Trophoblast cell (in vitro differentiated cells and primary cell): ENCODE results near the gene KCP.

Experiments used
- DNase-seq, 2 donors: peaks; one replicate each; pipeline ENCODE4 v3.0.0-alpha.2; 2016
- H2AFZ ChIP-seq: 2 replicates; pipeline ENCODE4 v1.6.1; 2013; ENCODE audit warnings: low read length, moderate library complexity, mild to moderate bottlenecking; ENCODE audit not compliant: insufficient read depth, poor library complexity
- H2AK5ac ChIP-seq: 2 replicates; pipeline ENCODE4 v1.6.1; 2013; ENCODE audit warnings: mild to moderate bottlenecking, low read length
- H2BK120ac ChIP-seq: 2 replicates; pipeline ENCODE4 v1.6.1; 2013; ENCODE audit warnings: low read length, mild to moderate bottlenecking, moderate library complexity; ENCODE audit not compliant: insufficient read depth, poor library complexity
- H2BK12ac ChIP-seq: 2 replicates; pipeline ENCODE4 v1.6.1; 2013; ENCODE audit warnings: mild to moderate bottlenecking, low read length, moderate library complexity
- H2BK5ac ChIP-seq: 2 replicates; pipeline ENCODE4 v1.6.1; 2013; ENCODE audit warnings: low read length, low read depth, moderate library complexity, mild to moderate bottlenecking; ENCODE audit not compliant: poor library complexity
- H3K14ac ChIP-seq: 2 replicates; pipeline ENCODE4 v1.6.1; 2013; ENCODE audit warnings: mild to moderate bottlenecking, low read length
- H3K18ac ChIP-seq: 2 replicates; pipeline ENCODE4 v1.6.1; 2013; ENCODE audit warnings: mild to moderate bottlenecking, low read length
- H3K23ac ChIP-seq: 2 replicates; pipeline ENCODE4 v1.6.1; 2013; ENCODE audit warnings: low read length
- H3K27ac ChIP-seq: 2 replicates; pipeline ENCODE4 v1.5.1; 2013; ENCODE audit warnings: low read depth, mild to moderate bottlenecking, inconsistent platforms, low read length, moderate library complexity
- H3K27me3 ChIP-seq: 2 replicates; pipeline ENCODE4 v1.6.1; 2013; ENCODE audit warnings: inconsistent platforms, mild to moderate bottlenecking, low read length, moderate library complexity; ENCODE audit not compliant: insufficient read depth
- H3K36me3 ChIP-seq, 2 experiments: 1 replicate in 1 of 2; 2 replicates in 1 of 2; pipeline ENCODE4 v1.6.1; 2013; ENCODE audit warnings: low read length in 2 of 2, mild to moderate bottlenecking in 2 of 2, moderate library complexity in 1 of 2; ENCODE audit not compliant: insufficient read depth in 2 of 2, control insufficient read depth in 1 of 2
- H3K4ac ChIP-seq: 2 replicates; pipeline ENCODE4 v1.6.1; 2013; ENCODE audit warnings: low read depth, mild to moderate bottlenecking, low read length, moderate library complexity
- H3K4me1 ChIP-seq, 2 experiments: 1 replicate in 1 of 2; 2 replicates in 1 of 2; pipeline ENCODE4 v1.6.1; 2013; ENCODE audit warnings: low read length in 2 of 2, mild to moderate bottlenecking in 2 of 2, moderate library complexity in 1 of 2; ENCODE audit not compliant: insufficient read depth in 2 of 2, control insufficient read depth in 1 of 2
- H3K4me2 ChIP-seq: 2 replicates; pipeline ENCODE4 v1.6.1; 2013; ENCODE audit warnings: inconsistent platforms, mild to moderate bottlenecking, low read length, moderate library complexity
- H3K4me3 ChIP-seq: 2 replicates; pipeline ENCODE4 v1.5.1; 2013; ENCODE audit warnings: mild to moderate bottlenecking, low read depth, low read length, inconsistent platforms
- H3K79me1 ChIP-seq: one replicate; pipeline ENCODE4 v1.6.1; 2013; ENCODE audit warnings: low read length
- H3K79me2 ChIP-seq: 2 replicates; pipeline ENCODE4 v1.6.1; 2013; ENCODE audit warnings: low read length, mild to moderate bottlenecking; ENCODE audit not compliant: control insufficient read depth, insufficient read depth, poor library complexity
- H3K9ac ChIP-seq: 2 replicates; pipeline ENCODE4 v1.6.1; 2013; ENCODE audit warnings: mild to moderate bottlenecking, low read length
- H3K9me3 ChIP-seq: 2 replicates; pipeline ENCODE4 v1.6.1; 2013; ENCODE audit warnings: low read depth, mild to moderate bottlenecking, control low read depth, inconsistent platforms, low read length; ENCODE audit not compliant: insufficient read depth
- H4K12ac ChIP-seq: 2 replicates; pipeline ENCODE4 v1.6.1; 2013; ENCODE audit warnings: low read depth, mild to moderate bottlenecking, low read length, moderate library complexity
- H4K8ac ChIP-seq: 2 replicates; pipeline ENCODE4 v1.6.1; 2013; ENCODE audit warnings: low read depth, mild to moderate bottlenecking, low read length, moderate library complexity
- H4K91ac ChIP-seq: one replicate; pipeline ENCODE4 v1.6.1; 2013; ENCODE audit warnings: low read depth, mild to moderate bottlenecking, low read length, moderate library complexity
- WGBS: extraction: QIAGEN DNeasy Blood & Tissue Kit; methylation state at CpG from one replicate; pipeline ENCODE4 v1.1.7; 2013; ENCODE audit warnings: missing lambda C conversion rate; ENCODE audit not compliant: insufficient read length, insufficient coverage; ENCODE audit errors: extremely low coverage; 5-methylcytosine and 5-hydroxymethylcytosine counted together

Gene KCP

GRCh38 chr7:128865996-128866877 lies 44.3 kb downstream of the KCP start:
- H3K14ac ChIP-seq = no peak overlapping the region
- H3K27me3 ChIP-seq = peaks cover 27% of the 10 kb centered on the region
- H3K79me1 ChIP-seq = peaks cover 8% of the 10 kb centered on the region
- H2BK120ac ChIP-seq = no peak overlapping the region
- no peak overlapping the region for H3K27ac ChIP-seq
- H3K9ac ChIP-seq = no peak overlapping the region
- H3K9me3 ChIP-seq = no peaks in the 10 kb centered on the region
- no peak overlapping the region for H3K4ac ChIP-seq
- H4K12ac ChIP-seq = no peak overlapping the region
- no peak overlapping the region for H2BK12ac ChIP-seq
- H4K91ac ChIP-seq = no peak overlapping the region
- peaks cover 4% of the 10 kb centered on the region for H3K79me2 ChIP-seq
- H2BK5ac ChIP-seq = no peak overlapping the region
- WGBS = no CpG with 5 or more reads among the region's 27 CpGs
- no peak overlapping the region for H4K8ac ChIP-seq
- H3K23ac ChIP-seq = no peak overlapping the region
- no peak overlapping the region for H2AFZ ChIP-seq
- peaks cover 16 to 18% of the 10 kb centered on the region in 2 experiments for H3K36me3 ChIP-seq
- no peak for DNase-seq
- H2AK5ac ChIP-seq = no peak overlapping the region
- no peak overlapping the region for H3K4me3 ChIP-seq
- H3K4me1 ChIP-seq = peaks cover 10 to 20% of the 10 kb centered on the region in 2 experiments
- H3K18ac ChIP-seq = no peak overlapping the region
- no peak overlapping the region for H3K4me2 ChIP-seq

- H2AK5ac ChIP-seq = no peak overlapping the region
- WGBS = no CpG with 5 or more reads among the region's 12 CpGs
- no peak overlapping the region for H4K12ac ChIP-seq
- H3K23ac ChIP-seq = no peak overlapping the region
- DNase-seq = no peak
- no peak overlapping the region for H3K18ac ChIP-seq
- no peak overlapping the region for H3K4ac ChIP-seq
- H2BK120ac ChIP-seq = no peak overlapping the region
- H3K79me1 ChIP-seq = peaks cover 8% of the 10 kb centered on the region
- H2BK5ac ChIP-seq = no peak overlapping the region
- peaks cover 4% of the 10 kb centered on the region for H3K79me2 ChIP-seq
- no peak overlapping the region for H2AFZ ChIP-seq
- H3K4me1 ChIP-seq = peaks cover 10 to 16% of the 10 kb centered on the region in 2 experiments
- H4K8ac ChIP-seq = no peak overlapping the region
- peaks cover 22% of the 10 kb centered on the region for H3K27me3 ChIP-seq
- no peak overlapping the region for H3K4me3 ChIP-seq
- H3K9ac ChIP-seq = no peak overlapping the region
- no peak overlapping the region for H3K14ac ChIP-seq
- H3K36me3 ChIP-seq = peaks cover 16 to 18% of the 10 kb centered on the region in 2 experiments
- no peak overlapping the region for H2BK12ac ChIP-seq
- no peak overlapping the region for H4K91ac ChIP-seq
- no peaks in the 10 kb centered on the region for H3K9me3 ChIP-seq
- H3K27ac ChIP-seq = no peak overlapping the region
- H3K4me2 ChIP-seq = no peak overlapping the region
Observed at GRCh38 chr7:128865303-128865702, 45.2 kb downstream of the KCP start.

GRCh38 chr7:128863433-128863989 lies 47.0 kb downstream of the KCP start:
- Histone ChIP-seq H3K4me3 (peak overlapping the region; percentile 86), H2BK5ac (peak overlapping the region; percentile 24), H3K9ac (peak overlapping the region; percentile 77), H3K36me3 (peaks cover 23 to 25% of the 10 kb centered on the region in 2 experiments), H3K79me1 (peaks cover 8% of the 10 kb centered on the region), H2BK120ac (no peak overlapping the region), H3K9me3 (no peaks in the 10 kb centered on the region), H2AK5ac (peak overlapping the region; percentile 25), H3K4me2 (peak overlapping the region; percentile 73), H2AFZ (peak overlapping the region; percentile 66), H3K27ac (no peak overlapping the region), H3K23ac (no peak overlapping the region), H3K14ac (peak overlapping the region; percentile 73), H3K4me1 (peaks cover 3 to 4% of the 10 kb centered on the region in 2 experiments), H4K12ac (no peak overlapping the region), H3K4ac (peak overlapping the region; percentile 23), H4K8ac (peak overlapping the region; percentile 56), H2BK12ac (no peak overlapping the region), H4K91ac (peak overlapping the region; percentile 50), H3K27me3 (peaks cover 6% of the 10 kb centered on the region), H3K79me2 (peaks cover 4% of the 10 kb centered on the region), H3K18ac (peak overlapping the region; percentile 3)
- DNase-seq = peak in 1 of 2 donors; percentile 49
- WGBS = no CpG with 5 or more reads among the region's 6 CpGs

GRCh38 chr7:128862571-128863432 lies 47.7 kb downstream of the KCP start, which contains the start of gene ATP6V1F:
Gene ATP6V1F (plus strand): TSS chr7:128862856. CDS start chr7:128862905, 49 bp downstream.
- Histone ChIP-seq H3K27ac (peak within 1 kb of the TSS; percentile 6), H4K8ac (peak within 1 kb of the TSS; percentile 56), H2AK5ac (peak within 1 kb of the TSS; percentile 52), H3K36me3 (peaks cover 26 to 30% of the 10 kb centered on the region in 2 experiments), H2AFZ (peak within 1 kb of the TSS; percentile 66), H4K91ac (peak within 1 kb of the TSS; percentile 50), H3K4me1 (peaks cover 2 to 4% of the 10 kb centered on the region in 2 experiments), H3K9ac (peak within 1 kb of the TSS; percentile 77), H3K14ac (peak within 1 kb of the TSS; percentile 73), H2BK120ac (peak within 1 kb of the TSS; percentile 15), H3K9me3 (no peaks in the 10 kb centered on the region), H2BK12ac (no peak within 1 kb of the TSS), H3K18ac (peak within 1 kb of the TSS; percentile 48), H3K23ac (no peak within 1 kb of the TSS), H4K12ac (peak within 1 kb of the TSS; percentile 49), H3K79me2 (peaks cover 4% of the 10 kb centered on the region), H3K79me1 (peaks cover 8% of the 10 kb centered on the region), H3K4ac (peak within 1 kb of the TSS; percentile 23), H3K4me3 (peak within 1 kb of the TSS; percentile 86), H2BK5ac (peak within 1 kb of the TSS; percentile 24), H3K27me3 (peaks cover 1% of the 10 kb centered on the region), H3K4me2 (peak within 1 kb of the TSS; percentile 73)
- WGBS = no CpG with 5 or more reads among the region's 65 CpGs
- DNase-seq = peak; percentile 97 to 99
